Fibroblast of skin of left quadriceps (primary cell): Measurements from ENCODE around the gene PTGIR.

Experiments
- DNase-seq, 2 experiments: peaks; one replicate each; pipeline ENCODE4 v3.0.0-alpha.2; 2013; ENCODE audit warnings: low read depth in 2 of 2

The PTGIR gene

DNA sequence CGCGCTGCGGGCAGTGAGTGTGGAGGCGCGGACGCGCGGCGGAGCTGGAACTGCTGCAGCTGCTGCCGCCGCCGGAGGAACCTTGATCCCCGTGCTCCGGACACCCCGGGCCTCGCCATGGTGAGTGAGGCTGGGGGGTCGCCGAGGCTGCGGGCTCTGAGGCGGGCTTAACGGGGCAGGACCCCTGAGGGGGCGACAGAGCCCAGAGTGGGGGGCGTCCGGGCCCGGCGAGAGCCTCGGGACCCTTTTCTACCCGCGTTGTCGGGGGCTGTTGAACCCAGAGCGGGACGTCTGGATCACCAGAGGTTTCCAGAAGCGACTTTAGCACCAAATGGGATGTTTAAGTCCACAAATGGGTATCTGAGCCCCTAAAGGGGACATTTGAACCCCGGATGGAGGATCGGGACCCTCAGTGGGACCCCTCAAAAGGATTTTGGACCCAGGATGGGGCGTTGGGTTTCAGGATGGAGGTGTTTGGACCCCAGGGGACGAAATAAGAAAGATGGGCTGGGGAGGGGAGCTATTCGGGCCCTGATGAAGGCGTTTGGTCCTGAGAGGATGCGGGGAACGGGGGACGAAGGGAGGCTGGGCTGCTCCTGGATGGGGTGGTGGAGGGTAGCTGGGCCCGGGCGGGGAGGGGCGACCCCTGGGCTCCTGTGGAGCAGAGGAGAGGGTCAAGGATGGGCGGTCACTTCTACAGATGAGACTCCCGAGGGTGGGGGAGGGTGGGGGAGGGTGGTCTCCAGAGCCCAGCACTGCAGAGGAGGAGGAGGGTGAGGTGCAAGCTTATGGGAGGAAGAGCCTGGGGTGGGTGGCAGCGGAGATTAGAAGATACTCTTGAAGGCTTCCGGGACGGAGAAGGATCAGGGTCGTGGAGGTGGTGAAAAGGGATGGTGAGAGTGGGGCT, 23.3 kb downstream of the PTGIR start, which contains the start of gene CALM3:
Gene CALM3 (plus strand): TSS at position 13 of the 907 bp plus-strand sequence. CDS start 105 bp downstream, at position 118.
- no peak for DNase-seq

DNA sequence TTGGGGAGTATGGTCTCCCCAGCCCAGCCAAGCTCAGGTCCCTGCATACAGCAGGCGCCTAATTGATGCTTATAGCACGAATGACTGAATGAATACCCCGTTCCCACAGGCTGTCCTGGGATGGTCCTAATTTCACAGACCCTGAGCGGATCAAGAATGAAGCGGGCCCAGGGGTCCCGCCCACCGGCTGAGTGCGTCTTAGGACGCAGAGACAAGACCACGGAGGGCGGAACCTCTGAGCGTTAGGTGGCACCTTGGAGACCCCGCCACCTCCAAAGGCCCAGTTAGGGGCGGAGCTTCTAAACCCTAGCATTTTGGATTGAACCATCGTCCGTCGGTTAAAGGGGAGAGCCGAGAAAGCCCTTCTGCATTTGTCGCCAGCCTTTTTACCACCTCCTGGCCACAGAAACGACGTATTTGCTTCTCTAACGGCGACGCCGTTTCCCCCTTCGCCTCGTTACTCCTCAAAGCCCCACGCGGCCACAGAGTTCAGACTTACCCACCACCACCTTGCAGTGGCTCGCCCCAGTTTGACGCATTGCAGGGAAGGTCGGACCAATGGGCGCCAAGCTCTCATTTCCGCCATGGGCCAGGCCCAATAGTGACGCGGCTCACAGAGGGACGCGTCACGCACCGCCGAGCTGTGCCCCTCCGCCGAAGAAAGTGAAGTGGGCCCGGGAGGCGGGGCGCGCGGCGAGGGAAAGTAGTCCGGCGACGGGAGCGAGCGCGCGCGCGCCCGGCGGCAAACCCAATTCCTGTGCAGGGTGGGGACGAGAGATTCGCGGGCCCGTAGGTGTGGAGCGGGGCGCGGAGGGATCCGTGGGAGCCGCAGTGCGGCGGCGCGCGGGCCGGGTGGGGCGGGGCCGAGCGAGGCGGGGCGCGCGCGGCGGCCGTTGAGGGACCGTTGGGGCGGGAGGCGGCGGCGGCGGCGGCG, 24.2 kb downstream of the PTGIR start:
- peak; percentile 98 for DNase-seq

DNA sequence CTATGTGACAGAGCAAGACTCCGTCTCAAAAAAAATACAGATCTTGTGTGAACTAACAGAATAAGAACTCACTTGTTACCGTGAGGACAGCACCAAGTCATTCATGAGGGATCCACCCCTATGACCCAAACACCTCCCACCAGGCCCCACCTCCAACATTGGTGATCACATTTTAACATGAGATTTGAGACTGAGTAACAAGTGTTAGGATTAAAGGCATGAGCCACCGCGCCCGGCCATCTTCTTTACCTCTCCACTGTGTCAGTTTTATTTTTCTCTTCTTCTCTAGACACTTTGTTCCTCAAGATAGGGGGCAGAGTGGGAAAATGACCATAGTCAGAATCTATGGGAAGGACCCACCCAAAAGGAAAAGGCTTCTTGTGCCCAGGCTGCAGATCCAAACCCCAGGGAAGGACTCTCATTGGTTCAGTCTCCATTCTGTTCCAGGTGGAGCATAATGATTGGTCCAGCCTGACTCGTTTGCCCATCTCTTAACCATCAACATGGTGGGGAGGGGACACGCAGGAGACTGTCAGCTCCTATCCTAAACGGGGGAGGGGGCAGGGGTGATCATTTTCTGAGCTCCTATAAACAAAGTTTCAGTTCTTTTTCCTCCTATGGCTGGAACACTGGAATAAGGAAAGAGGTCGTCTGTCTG, 25.0 kb downstream of the PTGIR start:
- DNase-seq, result no peak

DNA sequence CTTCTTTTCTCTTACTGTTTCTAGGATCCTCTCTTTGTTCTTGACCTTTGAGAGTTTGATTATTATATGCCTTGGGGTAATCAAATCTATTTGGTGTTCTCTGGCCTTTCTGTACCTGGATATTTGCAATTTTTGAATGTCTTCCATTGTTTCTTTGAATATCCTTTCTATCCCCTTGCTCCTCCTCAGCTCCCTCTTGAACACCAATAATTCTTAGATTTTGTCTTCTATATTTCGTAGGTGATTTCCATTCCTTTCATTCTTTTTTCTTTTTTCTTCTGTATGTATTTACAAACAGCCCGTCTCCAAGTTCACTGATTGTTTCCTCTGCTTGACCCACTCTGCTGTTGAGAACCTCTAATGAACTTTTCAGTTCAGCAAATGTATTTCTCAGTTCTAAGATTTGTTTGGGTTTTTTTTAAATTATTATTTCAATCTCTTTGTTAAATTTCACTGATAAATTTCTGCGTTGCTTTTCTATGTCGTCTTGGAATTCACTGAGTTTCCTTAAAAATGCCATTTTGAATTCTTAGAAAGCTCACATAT, 26.4 kb downstream of the PTGIR start:
- DNase-seq, result no peak

DNA sequence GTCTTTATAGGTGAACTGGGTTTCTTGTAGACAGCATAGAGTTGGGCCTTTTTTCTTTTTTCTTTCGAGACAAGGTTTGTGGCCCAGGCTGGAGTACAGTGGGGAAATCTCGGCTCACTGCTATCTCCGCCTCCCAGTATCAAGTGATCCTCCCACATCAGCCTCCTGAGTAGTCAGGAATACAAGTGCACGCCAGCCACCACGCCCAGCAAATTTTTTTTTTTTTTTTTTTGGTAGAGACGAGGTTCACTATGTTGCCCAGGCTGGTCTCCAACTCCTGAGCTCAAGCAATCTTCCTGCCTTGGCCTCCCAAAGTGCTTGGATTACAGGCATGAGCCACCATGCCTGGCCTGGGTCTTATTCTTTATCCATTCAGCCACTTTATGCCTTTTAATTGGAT, 28.9 kb downstream of the PTGIR start:
- DNase-seq, result no peak

DNA sequence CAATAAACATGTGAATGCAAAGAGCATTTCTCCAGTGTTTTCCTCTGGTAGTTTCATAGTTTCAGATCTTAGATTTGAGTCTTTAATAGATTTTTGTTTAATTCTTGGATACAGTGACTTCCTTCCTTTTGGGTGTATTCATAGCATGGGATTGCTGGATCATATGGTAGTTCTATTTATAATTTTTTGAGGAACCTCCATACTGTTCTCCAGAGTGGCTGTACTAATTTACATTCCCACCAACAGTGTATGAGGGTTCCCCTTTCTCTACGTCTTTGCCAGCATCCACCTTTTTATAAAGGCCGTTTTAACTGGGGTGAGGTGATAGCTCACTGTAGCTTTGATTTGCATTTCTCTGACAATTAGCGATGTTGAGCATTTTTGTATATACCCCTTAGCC, 33.0 kb downstream of the PTGIR start:
- no peak for DNase-seq

DNA sequence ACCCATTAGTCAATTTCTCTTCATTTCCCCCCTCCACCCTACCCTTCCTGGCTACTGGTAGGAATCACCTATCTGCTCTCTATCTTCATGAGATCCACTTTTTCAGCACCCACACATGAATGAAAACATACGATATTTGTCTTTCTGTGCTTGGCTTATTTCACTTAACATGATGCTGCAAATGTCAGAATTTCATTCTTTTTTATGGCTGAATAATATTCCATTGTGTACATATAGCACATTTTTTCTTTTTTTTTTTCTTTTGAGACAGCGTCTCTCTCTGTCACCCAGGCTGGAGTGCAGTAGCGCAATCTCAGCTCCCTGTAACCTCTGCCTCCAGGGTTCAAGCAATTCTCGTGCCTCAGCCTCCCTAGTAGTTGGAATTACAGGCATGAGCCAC, 33.6 kb downstream of the PTGIR start:
- no peak for DNase-seq

DNA sequence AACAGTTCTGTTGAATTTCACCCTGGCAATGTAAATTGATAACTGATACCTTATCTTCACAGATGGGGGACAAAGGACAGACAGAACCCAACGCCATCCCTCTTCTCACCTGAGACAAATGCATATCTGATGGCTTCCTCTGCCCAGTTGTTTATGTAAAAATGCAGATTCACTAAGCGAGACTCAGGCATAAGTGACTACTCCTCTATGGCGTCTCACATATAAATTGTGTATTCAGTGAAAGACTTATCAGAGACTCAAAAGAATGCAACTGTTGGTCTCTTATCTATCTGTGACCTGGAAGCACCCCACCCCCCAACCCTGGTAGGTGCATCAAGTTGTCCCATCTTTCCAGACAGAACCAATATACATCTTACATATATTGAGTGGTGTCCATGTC, 37.0 kb downstream of the PTGIR start:
- no peak for DNase-seq

DNA sequence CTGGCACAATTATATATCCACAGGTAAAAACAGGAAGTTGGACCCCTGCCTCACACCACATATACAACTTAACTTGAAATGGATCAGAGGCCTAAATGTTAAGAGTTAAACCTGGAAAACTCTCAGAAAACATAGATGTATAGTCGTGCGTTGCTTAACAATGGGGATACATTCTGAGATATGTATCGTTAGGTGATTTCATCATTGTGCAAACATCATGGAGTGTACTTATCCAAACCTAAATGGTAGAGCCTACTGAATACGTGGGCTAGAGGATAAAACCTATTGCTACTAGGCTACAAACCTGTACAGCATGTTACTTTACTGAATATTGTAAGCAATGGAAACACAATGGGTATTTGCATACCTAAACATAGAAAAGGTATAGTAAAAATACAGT, 38.6 kb downstream of the PTGIR start:
- DNase-seq, result no peak

DNA sequence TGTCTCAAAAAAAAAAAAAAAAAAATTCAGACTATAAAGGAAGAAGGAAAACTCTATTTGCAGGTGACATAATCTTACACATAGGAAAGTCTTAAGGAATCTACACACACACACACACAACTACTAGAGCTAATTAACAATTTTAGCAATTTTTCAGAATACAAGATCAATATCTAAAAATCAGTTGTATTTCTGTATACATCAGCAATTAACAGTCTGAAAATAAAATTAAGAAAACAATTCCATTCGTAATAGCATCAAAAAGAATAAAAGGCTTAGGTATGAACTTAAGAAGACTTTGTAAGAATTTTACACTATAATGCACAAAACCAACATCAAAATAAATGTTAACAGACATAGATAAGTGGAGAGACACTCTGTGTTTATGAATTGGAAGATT, 39.4 kb downstream of the PTGIR start:
- DNase-seq, result no peak

DNA sequence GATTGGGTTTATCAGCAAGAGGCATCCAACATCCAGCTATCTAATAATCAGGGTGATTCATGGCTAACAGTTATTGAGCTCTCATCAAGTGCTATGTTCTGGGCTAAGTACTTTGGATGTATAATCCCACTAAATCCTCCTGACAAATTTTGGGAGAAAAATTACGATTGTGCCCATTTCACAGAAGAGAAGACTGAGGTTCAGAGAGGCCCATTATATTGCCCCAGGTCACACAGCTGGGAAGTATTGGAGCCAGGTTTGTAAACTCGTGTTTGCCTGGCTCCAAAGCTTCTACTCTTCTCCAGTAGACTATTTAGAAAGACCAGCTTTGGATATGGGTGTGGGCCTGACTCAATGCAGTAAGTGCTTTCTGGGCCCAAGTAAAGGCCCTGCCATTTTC, 44.6 kb downstream of the PTGIR start:
- DNase-seq, result no peak

DNA sequence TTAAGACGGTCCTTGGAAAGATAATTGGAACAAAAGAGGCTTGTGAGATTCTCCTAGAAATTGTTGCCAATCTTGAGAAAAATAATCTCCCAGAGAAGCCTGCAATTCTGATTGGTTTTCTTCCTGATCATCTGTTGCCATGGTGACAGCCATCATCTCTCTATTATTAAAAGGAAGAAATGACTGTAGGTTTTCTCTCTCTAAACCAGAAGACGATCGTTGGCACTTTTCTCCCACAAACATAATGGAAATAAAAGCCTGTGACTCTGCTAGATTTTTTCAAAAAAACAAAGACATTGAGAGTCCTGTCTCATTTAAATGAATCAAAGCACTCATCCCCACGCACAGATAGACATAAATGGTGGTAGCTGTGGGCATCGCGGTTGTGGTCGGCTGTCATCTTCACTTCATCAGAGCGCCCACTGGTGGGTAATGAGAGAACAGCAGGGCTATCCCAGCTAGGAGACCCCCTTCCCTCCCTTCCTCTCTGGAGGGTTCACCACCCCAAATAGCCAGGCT, 45.5 kb downstream of the PTGIR start:
- DNase-seq, result no peak

DNA sequence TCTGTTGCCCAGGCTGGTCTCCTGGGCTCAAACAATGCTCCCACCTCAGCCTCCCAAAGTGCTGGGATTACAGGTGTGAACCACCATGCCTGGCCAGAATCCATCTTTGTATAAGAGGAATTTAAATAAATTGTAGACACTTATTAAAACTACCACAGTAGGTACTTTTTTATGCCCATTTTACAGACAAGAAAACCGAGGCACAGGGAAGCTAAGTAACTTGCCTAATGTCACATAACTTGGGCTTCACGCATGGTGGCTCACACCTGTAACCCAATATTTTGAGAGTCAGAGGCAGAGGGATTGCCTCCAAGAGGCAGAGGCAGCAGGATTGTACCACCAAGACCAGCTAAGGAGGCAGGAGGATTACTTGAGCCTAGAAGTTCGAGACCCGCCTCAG, 46.4 kb downstream of the PTGIR start:
- no peak for DNase-seq

DNA sequence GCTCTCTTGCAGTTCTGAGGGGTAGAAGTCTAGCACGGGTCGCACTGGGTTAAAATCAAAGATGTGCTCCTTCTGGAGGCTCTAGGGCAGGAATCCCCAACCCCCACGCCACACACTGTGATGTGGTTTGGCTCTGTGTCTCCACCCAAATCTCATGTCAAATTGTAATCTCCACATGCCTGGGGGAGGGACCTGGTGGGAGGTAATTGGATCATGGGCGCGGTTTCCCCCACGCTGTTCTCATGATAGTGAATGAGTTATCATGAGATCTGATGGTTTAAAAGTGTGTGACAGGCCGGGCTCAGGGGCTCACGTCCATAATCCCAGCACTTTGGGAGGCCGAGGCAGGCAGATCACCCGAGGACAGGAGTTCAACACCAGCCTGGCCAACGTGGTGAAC, 50.4 kb downstream of the PTGIR start:
- no peak for DNase-seq

DNA sequence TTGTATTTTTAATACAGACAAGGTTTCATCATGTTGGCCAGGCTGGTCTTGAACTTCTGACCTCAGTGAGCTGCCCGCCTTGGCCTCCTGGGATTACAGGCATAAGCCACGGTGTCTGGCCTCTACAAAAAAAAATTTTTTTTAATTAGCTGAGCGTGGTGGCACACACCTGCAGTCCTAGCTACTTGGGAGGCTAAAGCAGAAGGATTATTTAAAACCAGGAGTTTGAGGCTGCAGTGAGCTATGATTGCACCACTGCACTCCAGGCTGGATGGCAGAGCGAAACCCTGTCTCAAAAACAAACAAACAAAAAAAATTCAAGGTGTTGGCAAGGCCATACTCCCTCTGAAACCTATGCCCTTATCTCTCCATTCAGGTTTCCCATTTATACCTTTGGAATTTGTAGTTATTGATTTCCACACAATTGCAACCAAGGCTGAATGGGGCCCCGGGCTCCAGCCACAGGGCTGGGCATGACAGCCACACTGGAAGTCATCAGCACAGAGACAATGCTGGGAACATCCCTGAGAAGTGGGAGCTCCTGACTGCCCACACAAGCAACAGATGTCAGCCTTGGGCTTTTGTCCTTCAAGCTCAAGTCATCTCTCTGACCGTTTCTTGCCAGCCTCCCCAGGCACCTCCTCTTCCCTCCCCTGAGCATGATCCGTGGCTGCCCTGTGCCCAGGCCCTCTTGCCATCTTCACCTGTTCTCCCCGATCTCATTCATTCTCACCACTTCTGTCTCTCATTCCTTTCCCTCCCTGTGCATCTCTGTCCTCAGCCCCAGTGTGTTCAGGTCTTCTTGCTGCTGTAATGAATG, 51.0 kb downstream of the PTGIR start:
- DNase-seq, result no peak

DNA sequence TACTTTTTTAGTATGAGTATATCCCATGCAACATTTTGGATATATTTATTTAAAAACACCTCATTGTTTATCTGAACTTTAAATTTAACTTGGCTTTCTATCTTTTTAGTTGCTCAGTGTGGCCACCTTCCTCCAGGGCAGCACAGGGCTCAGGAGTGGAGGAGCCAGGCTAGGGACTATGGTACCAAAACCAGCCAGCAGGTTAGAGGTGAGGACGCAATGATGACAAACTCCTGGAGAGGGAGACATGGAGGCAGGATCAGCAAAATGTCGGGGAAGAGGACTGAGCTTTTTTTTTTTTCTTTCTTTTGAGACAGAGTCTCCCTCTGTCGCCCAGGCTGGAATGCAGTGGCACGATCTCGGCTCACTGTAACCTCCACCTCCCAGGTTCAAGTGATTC, 53.4 kb downstream of the PTGIR start:
- DNase-seq, result no peak
